B cell (primary cell): Measurements from ENCODE around the gene PHETA2.

Source experiments
- EZH2 ChIP-seq: IDR thresholded peaks from 2 replicates; pipeline ENCODE4 v1.6.1; 2012; ENCODE audit warnings: borderline replicate concordance, low read depth, mild to moderate bottlenecking, moderate library complexity, low read length; ENCODE audit not compliant: insufficient read depth, poor library complexity, severe bottlenecking
- TF ChIP-seq, protein P1 (sequence below): fragments of 200-600 bp; IDR thresholded peaks from one replicate; pipeline ENCODE4 v1.8.0; 2022; ENCODE audit warnings: antibody characterized with exemption, mild to moderate bottlenecking

DNA sequence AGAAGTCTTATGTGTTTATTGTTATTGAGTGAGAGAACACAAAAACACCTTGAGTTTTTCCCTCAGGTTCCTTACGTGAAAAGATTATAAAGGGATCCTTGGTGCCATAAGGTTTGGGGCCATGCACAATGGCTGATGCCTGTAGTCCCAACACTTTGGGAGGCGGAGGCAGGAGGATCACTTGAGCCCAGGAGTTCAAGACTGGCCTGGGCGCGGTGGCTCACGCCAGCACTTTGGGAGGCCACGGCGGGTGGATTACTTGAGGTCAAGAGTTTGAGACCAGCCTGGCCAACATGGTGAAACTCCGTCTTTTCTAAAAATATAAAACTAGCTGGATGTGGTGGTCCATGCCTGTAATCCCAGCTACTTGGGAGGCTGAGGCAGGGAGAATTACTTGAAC lies 10.8 kb downstream of the PHETA2 start:
- TF ChIP-seq EZH2 = no peak
- TF ChIP-seq, protein P1, sequence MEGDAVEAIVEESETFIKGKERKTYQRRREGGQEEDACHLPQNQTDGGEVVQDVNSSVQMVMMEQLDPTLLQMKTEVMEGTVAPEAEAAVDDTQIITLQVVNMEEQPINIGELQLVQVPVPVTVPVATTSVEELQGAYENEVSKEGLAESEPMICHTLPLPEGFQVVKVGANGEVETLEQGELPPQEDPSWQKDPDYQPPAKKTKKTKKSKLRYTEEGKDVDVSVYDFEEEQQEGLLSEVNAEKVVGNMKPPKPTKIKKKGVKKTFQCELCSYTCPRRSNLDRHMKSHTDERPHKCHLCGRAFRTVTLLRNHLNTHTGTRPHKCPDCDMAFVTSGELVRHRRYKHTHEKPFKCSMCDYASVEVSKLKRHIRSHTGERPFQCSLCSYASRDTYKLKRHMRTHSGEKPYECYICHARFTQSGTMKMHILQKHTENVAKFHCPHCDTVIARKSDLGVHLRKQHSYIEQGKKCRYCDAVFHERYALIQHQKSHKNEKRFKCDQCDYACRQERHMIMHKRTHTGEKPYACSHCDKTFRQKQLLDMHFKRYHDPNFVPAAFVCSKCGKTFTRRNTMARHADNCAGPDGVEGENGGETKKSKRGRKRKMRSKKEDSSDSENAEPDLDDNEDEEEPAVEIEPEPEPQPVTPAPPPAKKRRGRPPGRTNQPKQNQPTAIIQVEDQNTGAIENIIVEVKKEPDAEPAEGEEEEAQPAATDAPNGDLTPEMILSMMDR = no peak
